ENCODE data around the gene ARHGAP19.
A peak's percentile ranks its signal among the peaks of the same experiment; 100 is the strongest.

ARHGAP19 gene

GRCh38 chr10:97196223-97197029 lies 96.0 kb downstream of the ARHGAP19 start:
- DNase-seq (ENCODE audit: low read depth): peak; percentile 54

GRCh38 chr10:97195706-97196222 lies 96.7 kb downstream of the ARHGAP19 start:
- DNase-seq (ENCODE audit: low read depth): no peak

- DNase-seq (ENCODE audit: low read depth): no peak
Measured at GRCh38 chr10:97192952-97193435, 99.4 kb downstream of the ARHGAP19 start.

- DNase-seq (ENCODE audit: low read depth): no peak
Measured at GRCh38 chr10:97190450-97190849, 102.0 kb downstream of the ARHGAP19 start.

GRCh38 chr10:97188261-97188711 lies 104.2 kb downstream of the ARHGAP19 start:
- DNase-seq (ENCODE audit: low read depth): no peak

- no peak for DNase-seq (ENCODE audit: low read depth)
Measured at GRCh38 chr10:97186911-97187310, 105.5 kb downstream of the ARHGAP19 start.

GRCh38 chr10:97185326-97186058 lies 106.9 kb downstream of the ARHGAP19 start, which contains the start of gene SLIT1:
TSS of gene SLIT1 (minus strand) at chr10:97185959. CDS start at chr10:97185674, 285 bp downstream.
- DNase-seq (ENCODE audit: low read depth): no peak

GRCh38 chr10:97184971-97185325 lies 107.5 kb downstream of the ARHGAP19 start:
- no peak for DNase-seq (ENCODE audit: low read depth)

- no peak for DNase-seq (ENCODE audit: low read depth)
Measured at GRCh38 chr10:97183314-97183713, 109.1 kb downstream of the ARHGAP19 start.

- DNase-seq (ENCODE audit: low read depth): no peak
Measured at GRCh38 chr10:97182288-97182990, 110.0 kb downstream of the ARHGAP19 start.

GRCh38 chr10:97180986-97181385 lies 111.5 kb downstream of the ARHGAP19 start:
- DNase-seq (ENCODE audit: low read depth): no peak

GRCh38 chr10:97180363-97180755 lies 112.1 kb downstream of the ARHGAP19 start:
- DNase-seq (ENCODE audit: low read depth): no peak

GRCh38 chr10:97179731-97180362 lies 112.6 kb downstream of the ARHGAP19 start:
- no peak for DNase-seq (ENCODE audit: low read depth)

GRCh38 chr10:97179311-97179710 lies 113.1 kb downstream of the ARHGAP19 start:
- DNase-seq (ENCODE audit: low read depth): no peak

- DNase-seq (ENCODE audit: low read depth): no peak
Measured at GRCh38 chr10:97178074-97178473, 114.4 kb downstream of the ARHGAP19 start.

- no peak for DNase-seq (ENCODE audit: low read depth)
Measured at GRCh38 chr10:97176226-97176625, 116.2 kb downstream of the ARHGAP19 start.

- no peak for DNase-seq (ENCODE audit: low read depth)
Measured at GRCh38 chr10:97175586-97175985, 116.9 kb downstream of the ARHGAP19 start.

GRCh38 chr10:97174941-97175340 lies 117.5 kb downstream of the ARHGAP19 start:
- no peak for DNase-seq (ENCODE audit: low read depth)

GRCh38 chr10:97174276-97174775 lies 118.1 kb downstream of the ARHGAP19 start:
- no peak for DNase-seq (ENCODE audit: low read depth)

GRCh38 chr10:97173036-97173435 lies 119.4 kb downstream of the ARHGAP19 start:
- DNase-seq (ENCODE audit: low read depth): no peak

All from iris pigment epithelial cell (primary cell).